Measurements from ENCODE around the gene MAN2B2.
A peak's percentile ranks its signal among the peaks of the same experiment; 100 is the strongest.

The MAN2B2 gene

GRCh38 chr4:6546681-6547447, 28.1 kb upstream of the MAN2B2 start:
- DNase-seq, result peak; percentile 15

GRCh38 chr4:6548201-6548881, 26.6 kb upstream of the MAN2B2 start:
- no peak for DNase-seq

GRCh38 chr4:6548882-6549230, 26.1 kb upstream of the MAN2B2 start:
- DNase-seq, result no peak

GRCh38 chr4:6549445-6549844, 25.5 kb upstream of the MAN2B2 start:
- DNase-seq, result no peak

GRCh38 chr4:6549890-6550620, 24.9 kb upstream of the MAN2B2 start:
- no peak for DNase-seq

GRCh38 chr4:6550821-6551220, 24.2 kb upstream of the MAN2B2 start:
- no peak for DNase-seq

- DNase-seq, result no peak
These were observed 23.3 kb upstream of the MAN2B2 start for GRCh38 chr4:6551660-6552059.

- DNase-seq, result no peak
These were observed 19.5 kb upstream of the MAN2B2 start for GRCh38 chr4:6555519-6555918.

GRCh38 chr4:6556263-6556662, 18.7 kb upstream of the MAN2B2 start:
- DNase-seq, result no peak

GRCh38 chr4:6557185-6557584, 17.8 kb upstream of the MAN2B2 start:
- DNase-seq, result no peak

- no peak for DNase-seq
These were observed 17.1 kb upstream of the MAN2B2 start for GRCh38 chr4:6557856-6558255.

- DNase-seq, result no peak
These were observed 14.4 kb upstream of the MAN2B2 start for GRCh38 chr4:6560416-6561172.

- DNase-seq, result no peak
These were observed 13.8 kb upstream of the MAN2B2 start for GRCh38 chr4:6561173-6561516.

GRCh38 chr4:6561706-6562371, 13.2 kb upstream of the MAN2B2 start:
- DNase-seq, result no peak

- DNase-seq, result no peak
These were observed 11.8 kb upstream of the MAN2B2 start for GRCh38 chr4:6562931-6563901.

- DNase-seq, result no peak
These were observed 10.9 kb upstream of the MAN2B2 start for GRCh38 chr4:6563935-6564645.

- no peak for DNase-seq
These were observed 9.1 kb upstream of the MAN2B2 start for GRCh38 chr4:6565691-6566390.

GRCh38 chr4:6566391-6567190, 8.4 kb upstream of the MAN2B2 start:
- no peak for DNase-seq

GRCh38 chr4:6567218-6567617, 7.8 kb upstream of the MAN2B2 start:
- no peak for DNase-seq
